Measurements from ENCODE around the gene ZNF358.

DNA sequence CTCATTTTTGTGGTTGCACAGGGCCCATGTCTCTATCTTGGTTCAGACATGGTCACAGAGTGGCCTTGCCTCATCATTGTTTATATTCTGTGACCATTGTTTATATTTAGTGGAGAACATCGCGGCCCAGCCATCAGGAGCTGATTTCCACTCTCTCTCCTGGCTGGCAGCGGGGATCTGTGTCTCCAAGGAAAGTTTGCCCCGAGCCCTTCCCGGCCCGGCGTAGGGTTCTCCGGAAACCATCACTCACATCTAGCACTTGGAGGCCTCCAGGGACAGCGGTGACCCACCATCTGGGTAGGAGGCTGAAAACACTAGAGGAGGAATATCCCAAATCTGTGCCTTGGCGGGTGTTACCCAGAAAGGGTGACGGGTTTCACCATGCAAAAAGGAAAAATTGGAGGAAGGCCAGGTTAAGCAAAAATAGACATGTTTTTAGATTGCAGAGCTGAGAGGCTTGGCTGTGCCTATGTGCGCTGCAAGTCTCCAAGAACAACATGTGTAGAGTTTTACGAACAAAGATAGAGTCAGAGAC is 726 bp upstream of the ZNF358 start:
- TF ChIP-seq POLR2A (IDR thresholded peaks at IDR 0.05), result no peak
- TF ChIP-seq, protein P1, sequence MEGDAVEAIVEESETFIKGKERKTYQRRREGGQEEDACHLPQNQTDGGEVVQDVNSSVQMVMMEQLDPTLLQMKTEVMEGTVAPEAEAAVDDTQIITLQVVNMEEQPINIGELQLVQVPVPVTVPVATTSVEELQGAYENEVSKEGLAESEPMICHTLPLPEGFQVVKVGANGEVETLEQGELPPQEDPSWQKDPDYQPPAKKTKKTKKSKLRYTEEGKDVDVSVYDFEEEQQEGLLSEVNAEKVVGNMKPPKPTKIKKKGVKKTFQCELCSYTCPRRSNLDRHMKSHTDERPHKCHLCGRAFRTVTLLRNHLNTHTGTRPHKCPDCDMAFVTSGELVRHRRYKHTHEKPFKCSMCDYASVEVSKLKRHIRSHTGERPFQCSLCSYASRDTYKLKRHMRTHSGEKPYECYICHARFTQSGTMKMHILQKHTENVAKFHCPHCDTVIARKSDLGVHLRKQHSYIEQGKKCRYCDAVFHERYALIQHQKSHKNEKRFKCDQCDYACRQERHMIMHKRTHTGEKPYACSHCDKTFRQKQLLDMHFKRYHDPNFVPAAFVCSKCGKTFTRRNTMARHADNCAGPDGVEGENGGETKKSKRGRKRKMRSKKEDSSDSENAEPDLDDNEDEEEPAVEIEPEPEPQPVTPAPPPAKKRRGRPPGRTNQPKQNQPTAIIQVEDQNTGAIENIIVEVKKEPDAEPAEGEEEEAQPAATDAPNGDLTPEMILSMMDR (IDR thresholded peaks at IDR 0.05), result no peak

All from lower leg skin (tissue), 3 donors.